HEK293 (cell line): ENCODE measurements around the gene IL34.
A peak's percentile ranks its signal among the peaks of the same experiment; 100 is the strongest.

ENCODE experiments used
- BCL11B ChIP-seq: fragments of 450-650 bp; formaldehyde crosslinking; IDR thresholded peaks from 2 replicates; pipeline ENCODE4 v1.5.1; 2016; ENCODE audit warnings: low read depth, missing biosample characterization, missing genetic modification characterization
- GLI4 ChIP-seq: fragments of 450-650 bp; formaldehyde crosslinking; IDR thresholded peaks from 2 replicates; pipeline ENCODE4 v1.5.1; 2016; ENCODE audit warnings: missing biosample characterization, missing genetic modification characterization
- MZF1 ChIP-seq: fragments of 450-650 bp; formaldehyde crosslinking; IDR thresholded peaks from 2 replicates; pipeline ENCODE4 v1.5.1; 2017; ENCODE audit warnings: missing biosample characterization, missing genetic modification characterization, borderline replicate concordance
- PRDM4 ChIP-seq: fragments of 450-650 bp; formaldehyde crosslinking; IDR thresholded peaks from 2 replicates; pipeline ENCODE4 v1.5.1; 2017; ENCODE audit warnings: missing biosample characterization, missing genetic modification characterization
- SETDB1 ChIP-seq: IDR thresholded peaks from one replicate; pipeline ENCODE4 v1.6.1; 2017; ENCODE audit warnings: mild to moderate bottlenecking, low read length, moderate library complexity, mixed read lengths; ENCODE audit not compliant: insufficient read length
- YY1 ChIP-seq: fragments of 450-650 bp; formaldehyde crosslinking; IDR thresholded peaks from 2 replicates; pipeline ENCODE4 v1.5.1; 2018; ENCODE audit warnings: missing biosample characterization, missing genetic modification characterization
- ZBTB26 ChIP-seq: fragments of 450-650 bp; formaldehyde crosslinking; optimal IDR thresholded peaks from 2 replicates; pipeline ENCODE3; 2016; ENCODE audit warnings: missing biosample characterization, mild to moderate bottlenecking, missing genetic modification characterization
- ZBTB8A ChIP-seq: fragments of 450-650 bp; formaldehyde crosslinking; IDR thresholded peaks from 2 replicates; pipeline ENCODE4 v1.5.1; 2016; ENCODE audit warnings: missing biosample characterization, missing genetic modification characterization
- ZNF792 ChIP-seq: fragments of 450-650 bp; formaldehyde crosslinking; IDR thresholded peaks from 2 replicates; pipeline ENCODE4 v1.5.1; 2016; ENCODE audit warnings: missing biosample characterization, missing genetic modification characterization
- TF ChIP-seq, protein P1 (sequence below): fragments of 450-650 bp; formaldehyde crosslinking; IDR thresholded peaks from 2 replicates; pipeline ENCODE4 v1.5.1; 2016; ENCODE audit warnings: missing biosample characterization, missing genetic modification characterization
- TF ChIP-seq, protein P2 (sequence below): fragments of 450-650 bp; formaldehyde crosslinking; IDR thresholded peaks from 2 replicates; pipeline ENCODE4 v1.5.1; 2016; ENCODE audit warnings: missing biosample characterization, missing genetic modification characterization, borderline replicate concordance

- TF ChIP-seq, protein P1, sequence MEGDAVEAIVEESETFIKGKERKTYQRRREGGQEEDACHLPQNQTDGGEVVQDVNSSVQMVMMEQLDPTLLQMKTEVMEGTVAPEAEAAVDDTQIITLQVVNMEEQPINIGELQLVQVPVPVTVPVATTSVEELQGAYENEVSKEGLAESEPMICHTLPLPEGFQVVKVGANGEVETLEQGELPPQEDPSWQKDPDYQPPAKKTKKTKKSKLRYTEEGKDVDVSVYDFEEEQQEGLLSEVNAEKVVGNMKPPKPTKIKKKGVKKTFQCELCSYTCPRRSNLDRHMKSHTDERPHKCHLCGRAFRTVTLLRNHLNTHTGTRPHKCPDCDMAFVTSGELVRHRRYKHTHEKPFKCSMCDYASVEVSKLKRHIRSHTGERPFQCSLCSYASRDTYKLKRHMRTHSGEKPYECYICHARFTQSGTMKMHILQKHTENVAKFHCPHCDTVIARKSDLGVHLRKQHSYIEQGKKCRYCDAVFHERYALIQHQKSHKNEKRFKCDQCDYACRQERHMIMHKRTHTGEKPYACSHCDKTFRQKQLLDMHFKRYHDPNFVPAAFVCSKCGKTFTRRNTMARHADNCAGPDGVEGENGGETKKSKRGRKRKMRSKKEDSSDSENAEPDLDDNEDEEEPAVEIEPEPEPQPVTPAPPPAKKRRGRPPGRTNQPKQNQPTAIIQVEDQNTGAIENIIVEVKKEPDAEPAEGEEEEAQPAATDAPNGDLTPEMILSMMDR (tag by site-specific recombination): no peak
- no peak for TF ChIP-seq ZNF792 (tag by site-specific recombination)
- TF ChIP-seq SETDB1: no peak
- TF ChIP-seq YY1 (tag by site-specific recombination): no peak
- peak; percentile 33; the same call in 1 of the 2 replicates for TF ChIP-seq ZBTB8A (tag by site-specific recombination)
- TF ChIP-seq ZBTB26 (tag by site-specific recombination): no peak
- TF ChIP-seq, protein P2, sequence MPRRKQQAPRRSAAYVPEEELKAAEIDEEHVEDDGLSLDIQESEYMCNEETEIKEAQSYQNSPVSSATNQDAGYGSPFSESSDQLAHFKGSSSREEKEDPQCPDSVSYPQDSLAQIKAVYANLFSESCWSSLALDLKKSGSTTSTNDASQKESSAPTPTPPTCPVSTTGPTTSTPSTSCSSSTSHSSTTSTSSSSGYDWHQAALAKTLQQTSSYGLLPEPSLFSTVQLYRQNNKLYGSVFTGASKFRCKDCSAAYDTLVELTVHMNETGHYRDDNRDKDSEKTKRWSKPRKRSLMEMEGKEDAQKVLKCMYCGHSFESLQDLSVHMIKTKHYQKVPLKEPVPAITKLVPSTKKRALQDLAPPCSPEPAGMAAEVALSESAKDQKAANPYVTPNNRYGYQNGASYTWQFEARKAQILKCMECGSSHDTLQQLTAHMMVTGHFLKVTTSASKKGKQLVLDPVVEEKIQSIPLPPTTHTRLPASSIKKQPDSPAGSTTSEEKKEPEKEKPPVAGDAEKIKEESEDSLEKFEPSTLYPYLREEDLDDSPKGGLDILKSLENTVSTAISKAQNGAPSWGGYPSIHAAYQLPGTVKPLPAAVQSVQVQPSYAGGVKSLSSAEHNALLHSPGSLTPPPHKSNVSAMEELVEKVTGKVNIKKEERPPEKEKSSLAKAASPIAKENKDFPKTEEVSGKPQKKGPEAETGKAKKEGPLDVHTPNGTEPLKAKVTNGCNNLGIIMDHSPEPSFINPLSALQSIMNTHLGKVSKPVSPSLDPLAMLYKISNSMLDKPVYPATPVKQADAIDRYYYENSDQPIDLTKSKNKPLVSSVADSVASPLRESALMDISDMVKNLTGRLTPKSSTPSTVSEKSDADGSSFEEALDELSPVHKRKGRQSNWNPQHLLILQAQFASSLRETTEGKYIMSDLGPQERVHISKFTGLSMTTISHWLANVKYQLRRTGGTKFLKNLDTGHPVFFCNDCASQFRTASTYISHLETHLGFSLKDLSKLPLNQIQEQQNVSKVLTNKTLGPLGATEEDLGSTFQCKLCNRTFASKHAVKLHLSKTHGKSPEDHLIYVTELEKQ (tag by site-specific recombination): no peak
- no peak for TF ChIP-seq BCL11B
- TF ChIP-seq GLI4 (tag by site-specific recombination): no peak
- no peak for TF ChIP-seq MZF1 (tag by site-specific recombination)
- no peak for TF ChIP-seq PRDM4 (tag by site-specific recombination)
Measured at GRCh38 chr16:70686376-70687101, 40.2 kb downstream of the IL34 start.
